ENCODE data around the gene TINCR.

- no peak for TF ChIP-seq CTCF (conservative IDR thresholded peaks at IDR 0.05 in 1 of 2, IDR thresholded peaks at IDR 0.05 in 1 of 2; ENCODE audit: extremely low read depth in 1 of 2, insufficient read depth in 1 of 2, low read depth in 1 of 2, low read length in 2 of 2)
- TF ChIP-seq EZH2 (IDR thresholded peaks at IDR 0.05; ENCODE audit: borderline replicate concordance, low read length) = no peak
Observed at GRCh38 chr19:5524081-5524480, 43.7 kb downstream of the TINCR start.
